PFSK-1 (cell line): Measurements from ENCODE around the gene TPPP.

ENCODE experiments used
- POLR2AphosphoS5 ChIP-seq: IDR thresholded peaks from 2 replicates; pipeline ENCODE4 v1.6.1; 2012; ENCODE audit warnings: low read depth, mild to moderate bottlenecking, control low read depth, low read length, moderate library complexity
- SIN3A ChIP-seq: IDR thresholded peaks from 2 replicates; pipeline ENCODE4 v1.6.1; 2012; ENCODE audit warnings: mild to moderate bottlenecking, low read length, moderate library complexity, borderline replicate concordance; ENCODE audit not compliant: insufficient read depth

DNA sequence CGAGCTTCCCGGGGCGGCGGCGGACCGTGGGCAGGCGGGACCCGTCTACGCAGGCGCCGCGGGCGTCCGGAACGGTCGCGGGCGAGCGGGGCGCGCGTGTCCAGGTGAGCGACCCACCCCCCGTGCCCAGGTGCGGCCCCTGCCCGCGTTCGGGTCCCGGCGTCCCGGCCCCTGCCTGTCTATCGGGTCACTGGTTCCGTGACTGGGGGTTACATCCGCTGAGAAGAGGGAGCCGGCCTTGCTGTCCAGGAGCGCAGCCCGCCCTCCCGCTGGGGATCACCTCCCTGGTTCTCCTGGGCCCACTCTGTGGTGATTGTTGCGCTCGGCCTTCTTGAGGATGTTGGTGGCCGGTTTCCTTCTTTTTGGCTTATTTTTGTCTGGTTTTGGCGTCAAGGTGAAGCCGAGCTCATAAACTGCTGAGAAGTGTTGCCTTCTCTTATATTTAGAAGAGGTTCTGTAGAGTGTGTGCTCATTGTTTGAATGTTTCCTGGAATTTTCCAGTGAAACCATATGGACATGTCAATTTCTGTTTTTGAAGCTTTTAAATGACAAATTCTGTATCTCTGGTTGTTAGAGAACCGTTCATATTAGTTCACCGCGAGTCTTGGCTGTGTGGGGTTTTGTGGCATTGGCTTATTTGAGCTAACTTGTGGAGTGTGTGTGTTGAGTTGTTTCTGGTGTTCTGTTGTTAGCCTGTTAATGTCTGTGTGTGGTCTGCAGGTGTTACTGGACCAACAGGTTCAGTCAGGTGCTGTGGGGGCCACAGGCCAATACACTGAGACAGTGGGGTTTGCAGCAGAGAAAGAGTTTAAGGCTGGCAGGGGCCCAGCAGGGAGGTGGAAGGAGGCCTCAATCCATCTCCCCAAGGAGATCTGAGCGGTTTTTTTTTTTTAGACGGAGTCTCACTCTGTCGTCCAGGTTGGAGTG lies 80.4 kb downstream of the TPPP start:
- no peak; the same call in 1 of the 2 replicates for TF ChIP-seq SIN3A
- no peak for TF ChIP-seq POLR2AphosphoS5
